Activated CD8-positive, alpha-beta T cell treated with anti-CD3 and anti-CD28 coated beads, Interleukin-2, amount 10 ng/mL, durations not matched to agents 7 days and 5 days (primary cell): ENCODE results near the gene ZMPSTE24. TPM values are rescaled to one million over a fixed set of nuclear protein-coding genes. Genes with fewer than 3 reads are reported as not detected.
A peak's percentile ranks its signal among the peaks of the same experiment; 100 is the strongest.
"Not testable (repeated sequence)": the region's sequence is repeated elsewhere in the genome, so short reads cannot be mapped to it uniquely, and the experiment has no call there.

Experiments used
- ATAC-seq: fragments of 150-1000 bp; cut with Tn5 transposase; one replicate; pipeline ENCODE4 v1.10.0; 2021; ENCODE audit warnings: moderate library complexity
- CTCF ChIA-PET: fragments of 350-600 bp; sonication (Branson Sonifier 250); formaldehyde crosslinking; loops from one replicate; lab custom pipeline; 2021; ENCODE audit warnings: antibody characterized with exemption; lab: Charles Lee
- POLR2A ChIA-PET: fragments of 350-600 bp; sonication (Branson Sonifier 250); formaldehyde crosslinking; loops from one replicate; lab custom pipeline; 2021; ENCODE audit warnings: antibody characterized with exemption; lab: Charles Lee
- DNase-seq: peaks from one replicate; pipeline ENCODE4 v3.0.0-alpha.2; 2020
- H3K27ac Mint-ChIP-seq: one replicate; pipeline ENCODE4 v1.8.0; 2021; ENCODE audit warnings: mild to moderate bottlenecking, mixed read lengths
- H3K27me3 Mint-ChIP-seq: one replicate; pipeline ENCODE4 v1.8.0; 2021; ENCODE audit warnings: low read depth, mixed read lengths
- H3K36me3 Mint-ChIP-seq: one replicate; pipeline ENCODE4 v1.8.0; 2021; ENCODE audit warnings: low read depth, mixed read lengths
- H3K4me1 Mint-ChIP-seq: one replicate; pipeline ENCODE4 v1.8.0; 2021; ENCODE audit warnings: low read depth, mixed read lengths
- H3K4me3 Mint-ChIP-seq: one replicate; pipeline ENCODE4 v1.8.0; 2021; ENCODE audit warnings: mild to moderate bottlenecking, mixed read lengths
- H3K9me3 Mint-ChIP-seq: one replicate; pipeline ENCODE4 v1.8.0; 2022; ENCODE audit warnings: mixed read lengths; ENCODE audit not compliant: insufficient read depth
- total RNA-seq, 2 experiments: library from RNA; stranded (reverse); gene quantifications; one replicate each; pipeline ENCODE4 v1.2.3, GENCODE V29; 2021

The ZMPSTE24 gene
- total RNA-seq, 2 experiments from 2014 or later = 28.9 to 29.8 TPM

GRCh38 chr1:40318476-40318875 is 60.4 kb downstream of the ZMPSTE24 start:
- DNase-seq = no peak
- ATAC-seq = no peak
- Mint-ChIP-seq H3K4me1 (peaks cover 42% of the 10 kb centered on the region), H3K4me3 (no peak overlapping the region), H3K27ac (no peak overlapping the region), H3K27me3 (peaks cover 27% of the 10 kb centered on the region), H3K9me3 (no peaks in the 10 kb centered on the region), H3K36me3 (no peaks in the 10 kb centered on the region)
- ChIA-PET POLR2A (interaction anchor here (0.6 kb wide), 1 partner anchor 116 kb away, joined by 3 read pairs; no protein-coding TSS in a partner anchor), CTCF (interaction anchor here (1.1 to 12.0 kb wide), 5 partner anchors 9 to 165 kb away, joined by 3 to 191 read pairs (median 4); no protein-coding TSS in a partner anchor)

- Mint-ChIP-seq H3K36me3 (no peaks in the 10 kb centered on the region), H3K4me1 (peaks cover 39% of the 10 kb centered on the region), H3K4me3 (no peak overlapping the region), H3K27ac (no peak overlapping the region), H3K27me3 (peaks cover 30% of the 10 kb centered on the region), H3K9me3 (no peaks in the 10 kb centered on the region)
- DNase-seq (no peak), ATAC-seq (no peak)
- ChIA-PET CTCF (interaction anchor here (1.1 to 12.0 kb wide), 6 partner anchors 9 to 175 kb away, joined by 3 to 191 read pairs (median 5); no protein-coding TSS in a partner anchor), POLR2A (interaction anchor here (0.6 kb wide), 1 partner anchor 116 kb away, joined by 3 read pairs; no protein-coding TSS in a partner anchor)
These were observed 61.1 kb downstream of the ZMPSTE24 start for GRCh38 chr1:40318970-40319621.

GRCh38 chr1:40331403-40331802 is 73.4 kb downstream of the ZMPSTE24 start:
- H3K9me3 Mint-ChIP-seq = not testable (repeated sequence)

GRCh38 chr1:40332695-40333094 is 74.7 kb downstream of the ZMPSTE24 start:
- Mint-ChIP-seq H3K36me3 (no peaks in the 10 kb centered on the region), H3K4me1 (no peaks in the 10 kb centered on the region), H3K27ac (no peak overlapping the region), H3K9me3 (no peaks in the 10 kb centered on the region), H3K27me3 (peaks cover 5% of the 10 kb centered on the region), H3K4me3 (no peak overlapping the region)
- ChIA-PET POLR2A (no interaction called here), CTCF (no interaction called here)
- no peak for DNase-seq
- ATAC-seq = no peak

More at GRCh38 chr1:40331403-40331802, 73.4 kb downstream of the ZMPSTE24 start:
- H3K4me1 Mint-ChIP-seq, DNase-seq, ATAC-seq, H3K27me3 Mint-ChIP-seq, POLR2A ChIA-PET, H3K27ac Mint-ChIP-seq, H3K36me3 Mint-ChIP-seq, H3K4me3 Mint-ChIP-seq: not testable (repeated sequence)
- CTCF ChIA-PET = interaction anchor here (0.6 to 1.2 kb wide), 2 partner anchors 40 to 179 kb away, joined by 3 to 4 read pairs; no protein-coding TSS in a partner anchor

GRCh38 chr1:40337443-40337842 is 79.4 kb downstream of the ZMPSTE24 start:
- CTCF ChIA-PET = interaction anchor here (0.7 to 11.6 kb wide), 28 partner anchors 10 to 259 kb away, joined by 3 to 262 read pairs (median 11); partner anchors contain the start of gene COL9A2
- H3K27ac Mint-ChIP-seq = no peak overlapping the region
- H3K36me3 Mint-ChIP-seq = no peaks in the 10 kb centered on the region
- POLR2A ChIA-PET = interaction anchor here (0.6 to 2.8 kb wide), 4 partner anchors 36 to 857 kb away, joined by 3 to 14 read pairs (median 11); partner anchors contain the start of gene SMAP2
- ATAC-seq (no peak), DNase-seq (no peak)
- H3K27me3 Mint-ChIP-seq = peaks cover 2% of the 10 kb centered on the region
- peaks cover 39% of the 10 kb centered on the region for H3K4me1 Mint-ChIP-seq
- H3K9me3 Mint-ChIP-seq = no peaks in the 10 kb centered on the region
- H3K4me3 Mint-ChIP-seq = no peak overlapping the region

- H3K4me3 Mint-ChIP-seq = peak overlapping the region; percentile 32
- ChIA-PET POLR2A (interaction anchor here (0.7 to 2.8 kb wide), 6 partner anchors 15 to 186 kb away, joined by 3 to 14 read pairs (median 6); partner anchors contain the start of gene SMAP2), CTCF (interaction anchor here (0.6 to 11.6 kb wide), 91 partner anchors 8 to 539 kb away, joined by 3 to 262 read pairs (median 5); partner anchors contain the start of genes COL9A2, PPT1, RLF and SMAP2)
- no peaks in the 10 kb centered on the region for H3K27me3 Mint-ChIP-seq
- ATAC-seq (peak; percentile 91), DNase-seq (peak; percentile 92)
- no peaks in the 10 kb centered on the region for H3K36me3 Mint-ChIP-seq
- peaks cover 45% of the 10 kb centered on the region for H3K4me1 Mint-ChIP-seq
- H3K27ac Mint-ChIP-seq = peak overlapping the region; percentile 59
- H3K9me3 Mint-ChIP-seq = no peaks in the 10 kb centered on the region
These were observed 80.8 kb downstream of the ZMPSTE24 start for GRCh38 chr1:40338745-40339419.

- peaks cover 51% of the 10 kb centered on the region for H3K4me1 Mint-ChIP-seq
These were observed 81.6 kb downstream of the ZMPSTE24 start for GRCh38 chr1:40339420-40340323.

GRCh38 chr1:40341491-40342380 is 83.7 kb downstream of the ZMPSTE24 start:
- Mint-ChIP-seq H3K4me1 (peaks cover 57% of the 10 kb centered on the region), H3K27ac (peak overlapping the region; percentile 50), H3K9me3 (no peaks in the 10 kb centered on the region), H3K27me3 (no peaks in the 10 kb centered on the region), H3K36me3 (no peaks in the 10 kb centered on the region), H3K4me3 (no peak overlapping the region)
- ATAC-seq = peak; percentile 35
- POLR2A ChIA-PET = interaction anchor here (0.8 to 2.4 kb wide), 10 partner anchors 26 to 302 kb away, joined by 3 to 18 read pairs (median 4); partner anchors contain the start of genes CAP1 and SMAP2
- CTCF ChIA-PET = interaction anchor here (0.6 to 11.6 kb wide), 21 partner anchors 10 to 309 kb away, joined by 3 to 200 read pairs (median 5); partner anchors contain the start of genes COL9A2, SMAP2 and ZFP69B
- peak; percentile 31 for DNase-seq

More at GRCh38 chr1:40339420-40340323, 81.6 kb downstream of the ZMPSTE24 start:
- Mint-ChIP-seq H3K9me3 (no peaks in the 10 kb centered on the region), H3K4me3 (no peak overlapping the region), H3K27ac (peak overlapping the region; percentile 58), H3K36me3 (no peaks in the 10 kb centered on the region), H3K27me3 (no peaks in the 10 kb centered on the region)
- ChIA-PET POLR2A (interaction anchor here (0.9 to 2.8 kb wide), 4 partner anchors 16 to 187 kb away, joined by 3 to 14 read pairs (median 11); partner anchors contain the start of gene SMAP2), CTCF (interaction anchor here (0.5 to 11.6 kb wide), 80 partner anchors 8 to 538 kb away, joined by 3 to 262 read pairs (median 6); partner anchors contain the start of genes COL9A2, PPT1, RLF and SMAP2)
- ATAC-seq (no peak), DNase-seq (no peak)

- ChIA-PET POLR2A (interaction anchor here (0.7 to 2.4 kb wide), 8 partner anchors 32 to 302 kb away, joined by 3 to 18 read pairs (median 5); partner anchors contain the start of genes CAP1 and SMAP2), CTCF (interaction anchor here (1.1 to 11.6 kb wide), 14 partner anchors 22 to 265 kb away, joined by 3 to 200 read pairs (median 13); partner anchors contain the start of genes COL9A2 and SMAP2)
- H3K9me3 Mint-ChIP-seq, ATAC-seq, H3K4me3 Mint-ChIP-seq, DNase-seq, H3K27me3 Mint-ChIP-seq, H3K36me3 Mint-ChIP-seq: not testable (repeated sequence)
- Mint-ChIP-seq H3K4me1 (peaks cover 57% of the 10 kb centered on the region), H3K27ac (peak overlapping the region; percentile 40)
These were observed 84.3 kb downstream of the ZMPSTE24 start for GRCh38 chr1:40342381-40342717.
